GM12874 (cell line): ENCODE data around the gene PHF1.

Source experiments
- CTCF ChIP-seq: IDR thresholded peaks from 2 replicates; pipeline ENCODE4 v1.5.1; 2011; ENCODE audit warnings: low read depth, mild to moderate bottlenecking, control low read depth, low read length, moderate library complexity; ENCODE audit not compliant: insufficient read depth

The PHF1 gene

GRCh38 chr6:33441457-33441856, 30.6 kb downstream of the PHF1 start:
- TF ChIP-seq CTCF = no peak

GRCh38 chr6:33442283-33442682, 31.5 kb downstream of the PHF1 start:
- no peak for TF ChIP-seq CTCF

- no peak for TF ChIP-seq CTCF
Measured at GRCh38 chr6:33443025-33443424, 32.2 kb downstream of the PHF1 start.

- TF ChIP-seq CTCF = no peak
Measured at GRCh38 chr6:33443619-33444504, 33.0 kb downstream of the PHF1 start.

- TF ChIP-seq CTCF = no peak
Measured at GRCh38 chr6:33445119-33445603, 34.3 kb downstream of the PHF1 start.

- TF ChIP-seq CTCF = no peak
Measured at GRCh38 chr6:33446356-33446755, 35.5 kb downstream of the PHF1 start.

- no peak for TF ChIP-seq CTCF
Measured at GRCh38 chr6:33450434-33450833, 39.6 kb downstream of the PHF1 start.
